DMS79 treated with DMSO at 0.1 percent for 48 hours (cell line): ENCODE results near the gene CENPT.

Experiments
- DNase-seq: peaks from one replicate; lab custom pipeline; 2025; lab: John Stamatoyannopoulos, UW

CENPT gene

GRCh38 chr16:67807148-67807682 is 40.3 kb downstream of the CENPT start:
- DNase-seq = no peak

GRCh38 chr16:67806428-67807147 is 40.9 kb downstream of the CENPT start, which contains the start of the genes RANBP10 and TSNAXIP1:
RANBP10 (minus strand) TSS chr16:67806560; CDS start chr16:67806536, 24 bp downstream.
TSNAXIP1 (plus strand) TSS chr16:67806889; CDS start chr16:67807150, 261 bp downstream.
- peak; percentile 90 for DNase-seq

GRCh38 chr16:67805718-67806427 is 41.6 kb downstream of the CENPT start:
- no peak for DNase-seq

- no peak for DNase-seq
These were observed 42.5 kb downstream of the CENPT start for GRCh38 chr16:67804853-67805542.

GRCh38 chr16:67803894-67804293 is 43.6 kb downstream of the CENPT start:
- no peak for DNase-seq

GRCh38 chr16:67801883-67802282 is 45.6 kb downstream of the CENPT start:
- no peak for DNase-seq

- DNase-seq = no peak
These were observed 46.3 kb downstream of the CENPT start for GRCh38 chr16:67801241-67801640.

- no peak for DNase-seq
These were observed 47.1 kb downstream of the CENPT start for GRCh38 chr16:67800338-67800926.

- DNase-seq = no peak
These were observed 51.3 kb downstream of the CENPT start for GRCh38 chr16:67796099-67796718.

GRCh38 chr16:67790071-67790470 is 57.4 kb downstream of the CENPT start:
- no peak for DNase-seq

GRCh38 chr16:67786491-67786890 is 61.0 kb downstream of the CENPT start:
- no peak for DNase-seq

- peak; percentile 83 for DNase-seq
These were observed 64.2 kb downstream of the CENPT start for GRCh38 chr16:67783353-67783725.

GRCh38 chr16:67782567-67783352 is 64.7 kb downstream of the CENPT start:
- peak; percentile 75 for DNase-seq

GRCh38 chr16:67781565-67781921 is 66.0 kb downstream of the CENPT start:
- peak; percentile 73 for DNase-seq

- DNase-seq = peak; percentile 73
These were observed 66.5 kb downstream of the CENPT start for GRCh38 chr16:67780847-67781564.

GRCh38 chr16:67779256-67780014 is 68.1 kb downstream of the CENPT start:
- no peak for DNase-seq
